GM12891 (cell line): ENCODE data around the gene RABL6.
"Not testable (repeated sequence)": the region's sequence is repeated elsewhere in the genome, so short reads cannot be mapped to it uniquely, and the experiment has no call there.

Experiments used
- DNase-seq: peaks from one replicate; pipeline ENCODE4 v3.0.0; 2011; ENCODE audit warnings: low spot score; ENCODE audit not compliant: insufficient read length
- FAIRE-seq: peaks from 2 replicates; lab custom pipeline; 2011; peaks lifted over from hg19 to GRCh38; lab: Jason Lieb, UNC
- PAX5 ChIP-seq: IDR thresholded peaks from 2 replicates; pipeline ENCODE4 v1.6.1; 2011; ENCODE audit warnings: low read length, moderate library complexity, mild to moderate bottlenecking; ENCODE audit not compliant: insufficient read depth, severe bottlenecking
- POLR2A ChIP-seq: IDR thresholded peaks from 2 replicates; pipeline ENCODE4 v1.6.1; 2011; ENCODE audit warnings: low read depth, low read length, control low read depth
- POLR2AphosphoS5 ChIP-seq: IDR thresholded peaks from 2 replicates; pipeline ENCODE4 v1.6.1; 2011; ENCODE audit warnings: low read depth, low read length, control low read depth
- POU2F2 ChIP-seq: IDR thresholded peaks from 2 replicates; pipeline ENCODE4 v1.6.1; 2011; ENCODE audit warnings: low read depth, mild to moderate bottlenecking, control low read depth, low read length, moderate library complexity
- SPI1 ChIP-seq: IDR thresholded peaks from 2 replicates; pipeline ENCODE4 v1.6.1; 2011; ENCODE audit warnings: low read depth, low read length, control low read depth
- TAF1 ChIP-seq: IDR thresholded peaks from 2 replicates; pipeline ENCODE4 v1.6.1; 2011; ENCODE audit warnings: low read depth, low read length, control low read depth

Gene RABL6

DNA sequence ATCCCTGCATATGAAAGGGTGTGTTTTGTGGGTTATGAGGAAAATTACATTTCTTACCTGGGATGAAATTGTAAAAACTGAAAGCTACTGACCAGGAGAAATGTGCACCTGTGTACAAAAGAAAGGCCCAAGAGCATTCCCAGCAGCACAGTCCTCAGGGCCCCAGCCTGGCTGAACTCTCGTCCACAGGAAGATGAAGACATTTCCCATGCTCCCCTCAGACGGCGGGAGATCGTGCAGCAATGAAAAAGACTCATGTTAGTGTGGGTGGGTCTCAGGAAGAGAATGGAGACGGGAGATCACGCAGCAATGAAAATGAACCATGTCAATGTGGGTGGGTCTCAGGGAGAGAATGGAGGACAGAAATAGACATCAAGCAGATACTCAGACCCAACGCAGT lies 30.8 kb upstream of the RABL6 start:
- no peak for DNase-seq
- no peak for TF ChIP-seq POU2F2
- TF ChIP-seq PAX5 = no peak
- TF ChIP-seq TAF1 = no peak
- no peak for TF ChIP-seq POLR2A
- TF ChIP-seq POLR2AphosphoS5 = no peak
- no peak for TF ChIP-seq SPI1
- no peak for FAIRE-seq

DNA sequence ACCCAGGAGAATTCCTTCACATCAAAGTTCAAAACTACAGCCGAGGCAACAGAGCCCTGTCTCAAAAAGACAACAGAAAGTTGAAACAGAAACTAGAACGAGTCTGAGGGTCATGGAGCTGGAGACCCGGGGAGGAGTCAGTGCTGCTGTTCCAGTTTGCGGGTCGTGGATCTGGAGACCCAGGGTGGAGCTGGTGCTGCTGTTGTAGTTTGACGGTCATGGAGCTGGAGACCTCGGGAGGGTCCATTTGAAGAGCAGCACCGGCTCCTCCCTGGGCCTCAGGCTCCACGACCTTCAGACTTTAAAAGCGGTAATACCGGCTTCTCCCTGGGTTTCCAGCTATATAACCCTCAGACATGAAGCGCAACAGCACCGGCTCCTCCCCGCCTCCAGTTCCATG lies 30.4 kb upstream of the RABL6 start:
- no peak for DNase-seq
- no peak for FAIRE-seq
- TF ChIP-seq POLR2AphosphoS5 (no peak), SPI1 (no peak), POLR2A (no peak), PAX5 (no peak), TAF1 (no peak), POU2F2 (no peak)

DNA sequence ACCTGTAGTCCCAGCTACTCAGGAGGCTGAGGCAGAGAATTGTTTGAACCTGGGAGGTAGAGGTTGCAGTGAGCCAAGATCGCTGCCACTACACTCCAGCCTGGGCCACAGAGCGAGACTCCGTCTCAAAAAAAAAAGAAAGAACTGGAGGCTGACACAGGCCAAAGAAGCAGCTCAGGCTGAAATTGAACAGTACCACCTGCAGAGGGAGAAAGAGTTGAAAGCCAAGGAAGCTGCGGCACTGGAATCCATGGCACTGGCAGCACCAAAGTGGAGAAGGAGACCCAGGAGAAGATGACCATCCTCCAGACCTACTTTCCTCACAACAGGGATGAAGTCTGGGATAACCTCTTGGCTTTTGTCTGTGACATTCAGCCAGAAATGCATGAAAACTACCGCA lies 27.9 kb upstream of the RABL6 start:
- TF ChIP-seq SPI1 = no peak
- TF ChIP-seq TAF1 = no peak
- TF ChIP-seq POLR2AphosphoS5 = no peak
- no peak for TF ChIP-seq POU2F2
- no peak for TF ChIP-seq POLR2A
- no peak for TF ChIP-seq PAX5
- no peak for DNase-seq
- FAIRE-seq = no peak

DNA sequence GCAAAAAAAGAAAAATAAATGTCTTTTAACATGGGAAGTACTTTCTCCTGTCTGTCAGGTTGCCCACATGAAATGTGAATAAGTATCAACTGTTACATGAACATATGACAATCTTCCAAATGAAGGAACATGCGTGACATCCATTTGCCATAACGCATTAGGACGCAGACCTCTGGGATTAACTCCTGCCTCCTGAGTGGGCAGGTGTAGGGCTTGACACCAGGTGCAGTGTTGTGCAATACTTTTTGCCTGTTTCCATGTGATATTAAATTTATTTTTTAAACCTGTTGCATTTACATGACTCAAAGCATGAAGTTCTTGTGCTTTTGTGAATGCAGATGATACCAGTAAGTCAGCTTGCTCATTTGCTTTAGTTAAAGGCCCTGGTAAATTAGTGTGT lies 25.3 kb upstream of the RABL6 start:
- DNase-seq = no peak
- no peak for FAIRE-seq
- TF ChIP-seq PAX5 (no peak), POU2F2 (no peak), POLR2A (no peak), POLR2AphosphoS5 (no peak), TAF1 (no peak), SPI1 (no peak)

DNA sequence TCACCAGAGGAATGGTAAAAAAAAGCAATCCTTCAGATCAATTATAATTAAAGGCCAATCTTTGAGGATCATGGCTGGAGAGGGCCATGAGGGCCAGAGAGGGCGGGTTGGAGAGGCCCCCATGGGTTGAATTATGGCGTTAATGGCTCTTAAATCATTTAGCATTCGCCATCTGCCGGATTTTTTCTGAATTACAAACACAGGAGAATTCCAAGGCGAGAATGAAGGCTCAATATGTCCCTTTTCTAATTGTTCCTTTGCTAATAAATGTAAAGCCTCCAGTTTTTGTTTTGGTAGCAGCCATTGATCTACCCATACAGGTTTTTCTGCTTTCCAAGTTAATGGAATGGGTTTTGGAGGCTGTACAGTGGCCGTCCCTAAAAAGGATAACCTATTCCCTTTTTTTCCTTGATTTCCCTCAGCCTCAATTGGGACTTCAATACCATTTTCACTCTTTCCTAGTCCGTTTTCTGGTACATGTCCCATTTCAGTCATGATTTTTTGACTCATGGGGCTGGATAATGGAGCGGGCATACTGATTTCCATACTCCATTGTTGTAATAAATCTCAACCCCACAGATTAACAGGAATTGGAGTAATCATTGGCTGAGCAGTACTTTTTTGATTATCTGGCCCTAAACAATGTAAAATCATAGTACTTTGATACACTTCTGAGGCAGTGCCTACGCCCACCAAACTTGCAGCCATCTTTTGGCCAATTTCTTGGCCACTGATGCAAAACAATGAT lies 23.3 kb upstream of the RABL6 start:
- TF ChIP-seq POU2F2 (no peak), SPI1 (no peak), POLR2A (no peak), TAF1 (no peak), PAX5 (no peak), POLR2AphosphoS5 (no peak)
- no peak for FAIRE-seq
- no peak for DNase-seq

DNA sequence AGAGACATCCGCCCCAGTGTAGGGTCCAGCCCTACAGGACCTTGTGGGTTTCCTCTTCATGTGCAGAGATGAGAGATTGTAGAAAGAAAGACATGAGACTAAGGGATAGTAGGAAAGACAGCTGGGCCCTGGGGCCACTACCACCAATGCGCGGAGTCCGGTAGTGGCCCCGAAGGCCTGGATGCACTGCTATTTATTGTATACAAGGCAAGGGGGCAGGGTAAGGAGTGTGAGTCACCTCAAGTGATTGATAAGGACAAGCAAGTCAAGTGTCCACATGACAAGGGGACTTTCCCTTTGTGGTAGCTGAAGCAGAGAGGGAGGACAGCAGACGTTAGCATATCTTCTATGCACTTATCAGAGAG lies 22.8 kb upstream of the RABL6 start:
- no peak for DNase-seq
- FAIRE-seq = no peak
- TF ChIP-seq TAF1 = no peak
- no peak for TF ChIP-seq POLR2AphosphoS5
- TF ChIP-seq PAX5 = no peak
- no peak for TF ChIP-seq POLR2A
- TF ChIP-seq POU2F2 = no peak
- no peak for TF ChIP-seq SPI1

DNA sequence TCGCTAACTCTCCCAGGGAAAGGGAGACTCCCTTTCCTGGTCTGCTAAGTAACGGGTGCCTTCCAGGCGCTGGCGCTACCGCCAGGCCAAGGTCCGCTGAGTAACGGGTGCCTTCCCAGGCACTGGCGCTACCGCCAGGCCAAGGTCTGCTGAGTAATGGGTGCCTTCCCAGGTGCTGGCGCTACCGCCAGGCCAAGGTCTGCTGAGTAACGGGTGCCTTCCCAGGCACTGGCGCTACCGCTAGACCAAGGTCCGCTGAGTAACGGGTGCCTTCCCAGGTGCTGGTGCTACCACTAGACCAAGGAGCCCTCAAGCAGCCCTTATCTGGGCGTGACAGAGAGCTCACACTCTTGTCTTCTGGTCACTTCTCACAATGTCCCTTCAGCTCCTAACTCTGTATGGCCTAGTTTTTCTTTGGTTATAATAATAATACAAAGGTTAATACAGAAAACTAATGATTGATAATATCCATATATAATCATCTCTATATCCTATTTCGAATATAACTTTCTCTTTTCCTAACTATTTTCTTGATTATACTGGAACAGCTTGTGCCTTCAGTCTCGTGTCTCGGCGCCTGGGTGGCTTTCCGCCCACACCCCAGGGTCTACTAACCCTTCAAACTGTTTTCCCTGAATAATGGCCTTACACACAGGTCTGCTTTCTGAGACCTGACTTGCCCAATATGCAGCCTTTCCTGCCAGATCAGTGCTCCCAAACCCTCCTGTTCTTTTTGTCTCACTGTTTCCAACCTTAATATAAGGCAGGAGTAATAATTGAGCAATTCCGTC lies 22.0 kb upstream of the RABL6 start:
- DNase-seq, FAIRE-seq: not testable (repeated sequence)

DNA sequence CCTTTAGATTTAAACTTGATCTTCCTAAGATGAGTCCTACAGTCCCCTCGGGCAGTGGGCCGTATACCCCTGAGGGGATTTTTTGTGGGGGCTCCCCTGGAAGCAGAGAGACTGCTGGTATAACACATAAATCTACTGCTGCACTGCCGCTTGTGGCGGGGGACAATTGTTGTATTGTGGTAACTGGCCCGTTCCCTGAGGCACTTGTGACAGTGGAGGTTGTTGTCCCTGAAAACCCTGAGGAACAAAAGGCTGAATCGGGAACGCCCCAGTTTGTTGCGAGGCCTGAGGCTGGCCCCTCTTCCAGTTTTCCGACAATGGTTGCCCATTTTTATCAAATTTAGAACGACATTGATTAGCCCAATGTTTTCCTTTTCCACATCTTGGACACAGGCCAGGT lies 21.3 kb upstream of the RABL6 start:
- TF ChIP-seq POU2F2 (no peak), PAX5 (no peak), POLR2AphosphoS5 (no peak), POLR2A (no peak), TAF1 (no peak), SPI1 (no peak)
- FAIRE-seq (no peak), DNase-seq (no peak)

DNA sequence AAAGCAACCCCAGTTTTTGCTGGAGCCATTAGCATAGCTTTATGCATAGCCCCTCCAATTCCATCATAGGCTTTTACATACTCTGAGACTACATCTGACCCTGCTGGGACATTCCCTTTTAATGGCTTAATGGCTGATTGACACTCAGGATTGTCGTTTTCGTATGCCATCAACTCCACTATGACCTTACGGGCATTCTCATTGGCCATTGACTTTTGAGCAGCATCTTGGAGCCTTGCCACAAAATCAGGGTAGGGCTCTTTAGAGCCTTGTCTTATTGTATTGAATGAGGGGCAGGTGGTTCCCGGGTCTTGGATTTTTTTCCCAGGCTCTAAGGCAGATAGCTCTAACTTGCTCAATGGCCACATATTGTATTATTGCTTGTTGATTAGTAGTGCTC lies 20.8 kb upstream of the RABL6 start:
- not testable (repeated sequence) for FAIRE-seq, DNase-seq

DNA sequence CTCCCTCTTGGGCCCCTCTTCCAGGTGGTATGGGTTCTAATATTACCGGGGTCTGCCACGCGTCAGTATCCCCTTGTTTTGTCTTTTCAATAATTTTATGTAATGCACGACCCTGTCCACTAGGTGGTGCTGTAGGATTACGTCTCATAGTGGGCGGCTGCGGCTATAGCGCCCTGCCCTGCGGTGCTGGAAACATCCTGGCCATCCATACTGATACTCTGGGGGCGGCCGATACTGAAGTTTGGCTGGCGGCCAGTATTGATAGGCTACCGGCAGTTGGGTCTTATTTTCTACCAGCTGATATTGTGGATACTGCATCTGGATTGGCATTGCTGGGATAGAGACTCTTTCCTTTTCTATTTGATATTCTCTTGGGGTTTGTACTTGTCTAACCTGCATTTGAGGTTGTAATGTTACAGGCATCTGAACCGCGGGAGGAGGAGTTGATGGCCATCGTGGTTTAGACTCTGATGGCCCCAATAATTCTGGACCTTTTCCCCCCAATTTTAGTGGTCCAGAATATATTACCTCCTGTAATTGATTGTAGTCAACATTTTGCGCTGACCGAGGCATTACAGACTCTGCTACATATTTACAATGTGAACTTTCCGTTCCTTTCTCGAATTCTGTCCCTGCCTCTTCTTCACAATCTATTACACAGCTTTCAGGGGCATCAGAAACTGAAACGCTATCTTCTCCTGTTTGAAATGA lies 19.9 kb upstream of the RABL6 start:
- peak; percentile 85 for FAIRE-seq
- DNase-seq = no peak
- TF ChIP-seq TAF1 (no peak), POU2F2 (peak; percentile 23; the same call in 1 of the 2 replicates)

DNA sequence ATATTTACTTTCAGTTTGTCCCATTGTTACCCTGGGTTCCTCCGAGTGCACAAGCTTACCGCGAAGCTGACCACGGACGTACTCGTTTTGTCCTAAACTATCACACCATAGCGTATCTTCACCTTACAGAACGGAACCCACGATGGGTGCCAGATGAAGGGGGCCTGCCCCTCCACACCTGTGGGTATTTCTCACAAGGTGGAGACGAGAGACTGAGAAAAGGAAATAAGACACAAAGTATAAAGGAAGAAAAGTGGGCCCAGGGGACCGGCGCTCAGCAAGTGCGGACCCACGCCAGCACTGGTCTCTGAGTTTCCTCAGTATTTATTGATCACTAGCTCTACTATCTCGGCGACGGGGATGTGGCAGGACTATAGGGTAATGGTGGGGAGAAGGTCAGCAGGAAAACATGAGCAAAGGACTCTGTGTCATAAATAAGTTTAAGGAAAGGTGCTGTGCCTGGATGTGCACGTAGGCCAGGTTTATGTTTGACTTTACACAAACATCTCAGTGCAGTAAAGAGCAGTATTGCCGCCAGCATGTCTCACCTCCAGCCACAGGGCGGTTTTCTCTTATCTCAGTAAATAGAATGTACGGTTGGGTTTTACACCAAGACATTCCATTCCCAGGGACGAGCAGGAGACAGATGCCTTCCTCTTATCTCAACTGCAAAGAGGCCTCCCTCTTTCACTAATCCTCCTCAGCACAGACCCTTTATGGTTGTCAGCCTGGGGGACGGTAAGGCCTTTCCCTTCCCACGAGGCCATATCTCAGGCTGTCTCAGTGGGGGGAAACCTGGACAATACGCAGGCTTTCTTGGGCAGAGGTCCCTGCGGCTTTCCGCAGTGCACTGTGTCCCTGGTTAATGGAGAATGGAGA lies 18.9 kb upstream of the RABL6 start:
- FAIRE-seq, DNase-seq: not testable (repeated sequence)
